GM12872 (cell line): ENCODE data around the gene CFAP100.

Source experiments
- TF ChIP-seq, protein P1 (sequence below): IDR thresholded peaks from 3 replicates; pipeline ENCODE4 v1.5.1; 2011; ENCODE audit warnings: low read depth, mild to moderate bottlenecking, low read length, moderate library complexity; ENCODE audit not compliant: insufficient read depth

CFAP100 gene

DNA sequence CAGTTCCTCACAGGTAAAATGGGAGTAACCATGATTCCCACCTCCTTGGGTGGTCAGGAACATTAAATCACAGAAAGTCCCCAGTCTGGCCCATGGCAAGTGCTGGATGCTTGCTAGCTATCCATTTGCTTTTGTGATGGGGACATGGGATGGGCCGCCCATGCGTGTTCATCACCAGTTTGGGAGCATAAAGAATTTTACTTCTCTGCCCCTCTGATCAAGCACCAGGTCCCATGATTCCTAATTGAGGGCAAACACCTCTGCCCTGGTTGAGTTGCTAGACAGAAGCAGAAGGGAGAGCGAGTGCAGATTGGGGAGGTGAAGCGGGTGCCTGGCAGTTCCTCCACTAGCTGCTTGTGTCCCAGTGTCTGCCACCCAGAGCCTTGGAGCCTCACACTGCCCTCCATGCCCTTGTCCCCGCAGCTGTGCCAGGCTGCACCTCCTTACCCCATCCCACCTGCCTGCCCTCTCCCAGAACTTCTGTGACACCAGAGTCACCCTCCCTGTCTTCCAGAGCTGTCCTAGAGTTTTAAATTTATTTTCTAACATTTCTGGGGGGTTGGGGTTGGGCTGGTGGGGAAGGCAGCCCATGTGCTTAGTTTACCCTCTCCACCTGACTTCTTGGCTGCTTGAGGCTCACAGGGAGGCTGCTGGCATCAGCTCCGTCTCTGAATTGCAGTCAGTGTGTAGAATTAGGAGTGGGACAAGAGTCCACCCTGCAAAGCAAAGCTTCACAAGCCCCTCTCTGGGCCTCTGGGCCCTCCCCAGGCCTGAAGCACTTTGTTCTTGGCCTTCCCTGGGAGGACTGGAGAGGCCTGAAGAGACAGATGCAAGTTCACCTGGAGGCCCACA, 18.4 kb downstream of the CFAP100 start:
- TF ChIP-seq, protein P1, sequence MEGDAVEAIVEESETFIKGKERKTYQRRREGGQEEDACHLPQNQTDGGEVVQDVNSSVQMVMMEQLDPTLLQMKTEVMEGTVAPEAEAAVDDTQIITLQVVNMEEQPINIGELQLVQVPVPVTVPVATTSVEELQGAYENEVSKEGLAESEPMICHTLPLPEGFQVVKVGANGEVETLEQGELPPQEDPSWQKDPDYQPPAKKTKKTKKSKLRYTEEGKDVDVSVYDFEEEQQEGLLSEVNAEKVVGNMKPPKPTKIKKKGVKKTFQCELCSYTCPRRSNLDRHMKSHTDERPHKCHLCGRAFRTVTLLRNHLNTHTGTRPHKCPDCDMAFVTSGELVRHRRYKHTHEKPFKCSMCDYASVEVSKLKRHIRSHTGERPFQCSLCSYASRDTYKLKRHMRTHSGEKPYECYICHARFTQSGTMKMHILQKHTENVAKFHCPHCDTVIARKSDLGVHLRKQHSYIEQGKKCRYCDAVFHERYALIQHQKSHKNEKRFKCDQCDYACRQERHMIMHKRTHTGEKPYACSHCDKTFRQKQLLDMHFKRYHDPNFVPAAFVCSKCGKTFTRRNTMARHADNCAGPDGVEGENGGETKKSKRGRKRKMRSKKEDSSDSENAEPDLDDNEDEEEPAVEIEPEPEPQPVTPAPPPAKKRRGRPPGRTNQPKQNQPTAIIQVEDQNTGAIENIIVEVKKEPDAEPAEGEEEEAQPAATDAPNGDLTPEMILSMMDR, result no peak

DNA sequence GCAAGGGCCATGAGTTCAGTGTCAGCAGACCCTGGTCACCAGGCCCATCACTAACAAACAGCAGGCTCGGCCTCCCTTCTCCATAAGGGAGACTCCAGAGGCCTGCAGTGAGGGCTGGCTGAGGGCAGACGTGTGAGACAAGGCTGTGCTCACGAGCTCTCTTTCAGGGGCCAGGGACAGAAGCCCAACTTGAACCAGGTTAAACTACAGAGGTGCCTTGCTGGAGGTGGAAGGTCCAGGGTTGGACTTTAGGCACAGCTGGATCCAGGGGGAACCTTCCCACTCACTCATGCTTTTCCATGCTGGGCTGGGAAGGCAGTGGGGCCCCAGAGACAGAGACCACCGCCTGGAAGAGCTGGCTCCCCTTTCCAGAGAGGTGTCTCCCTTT, 19.0 kb downstream of the CFAP100 start:
- TF ChIP-seq, protein P1, result no peak

DNA sequence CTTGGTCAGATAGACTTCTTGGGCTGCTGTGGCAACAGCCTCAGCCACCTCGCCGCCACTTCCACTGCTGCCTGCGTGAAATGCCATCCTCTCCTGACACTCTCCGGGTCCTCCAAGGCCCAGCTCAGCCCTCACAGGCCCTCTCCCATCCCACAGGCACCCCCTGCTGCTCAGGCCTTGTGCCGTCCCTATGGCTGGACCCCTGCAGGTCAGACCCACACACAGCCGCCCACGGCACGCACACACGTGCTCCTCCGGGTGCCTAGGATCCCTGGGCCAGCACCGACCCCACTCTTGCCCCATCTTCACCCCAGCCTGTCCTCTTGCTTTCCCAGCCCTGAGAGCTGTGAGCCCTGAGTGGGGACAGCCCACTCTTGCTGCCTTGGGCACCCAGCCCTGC, 19.7 kb downstream of the CFAP100 start:
- TF ChIP-seq, protein P1, result no peak

DNA sequence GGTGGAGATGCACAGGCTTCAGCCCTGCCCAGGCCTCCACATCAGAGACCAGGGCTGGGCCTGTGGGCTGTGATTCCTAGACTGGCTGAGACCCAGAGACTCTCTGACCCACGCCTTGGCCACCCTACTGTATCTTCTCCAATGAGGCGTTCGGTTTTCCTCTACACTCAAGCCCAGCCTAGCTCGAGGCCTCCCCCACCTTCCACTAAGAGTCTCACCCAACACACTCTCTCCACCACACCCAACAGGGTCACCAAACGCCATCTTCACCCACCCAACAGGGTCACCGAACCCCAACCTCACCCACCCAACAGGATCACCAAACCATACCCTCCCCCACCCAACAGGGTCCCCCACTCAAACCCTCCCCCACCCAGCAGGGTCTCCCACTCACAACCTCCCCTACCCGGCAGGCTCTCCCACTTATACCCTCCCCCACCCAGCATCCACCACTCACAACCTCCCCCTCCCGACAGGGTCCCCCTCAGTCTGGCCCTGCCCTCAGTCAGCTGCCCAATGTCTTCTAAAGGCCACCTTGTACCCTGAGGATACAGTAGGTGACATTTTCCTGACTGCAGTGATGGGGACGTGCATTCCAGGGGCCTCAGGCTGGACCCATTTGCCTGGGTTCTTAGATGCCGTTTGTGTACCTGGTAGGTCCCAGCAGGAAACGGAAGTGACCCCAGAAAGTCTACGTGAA, 20.4 kb downstream of the CFAP100 start:
- TF ChIP-seq, protein P1, result no peak

DNA sequence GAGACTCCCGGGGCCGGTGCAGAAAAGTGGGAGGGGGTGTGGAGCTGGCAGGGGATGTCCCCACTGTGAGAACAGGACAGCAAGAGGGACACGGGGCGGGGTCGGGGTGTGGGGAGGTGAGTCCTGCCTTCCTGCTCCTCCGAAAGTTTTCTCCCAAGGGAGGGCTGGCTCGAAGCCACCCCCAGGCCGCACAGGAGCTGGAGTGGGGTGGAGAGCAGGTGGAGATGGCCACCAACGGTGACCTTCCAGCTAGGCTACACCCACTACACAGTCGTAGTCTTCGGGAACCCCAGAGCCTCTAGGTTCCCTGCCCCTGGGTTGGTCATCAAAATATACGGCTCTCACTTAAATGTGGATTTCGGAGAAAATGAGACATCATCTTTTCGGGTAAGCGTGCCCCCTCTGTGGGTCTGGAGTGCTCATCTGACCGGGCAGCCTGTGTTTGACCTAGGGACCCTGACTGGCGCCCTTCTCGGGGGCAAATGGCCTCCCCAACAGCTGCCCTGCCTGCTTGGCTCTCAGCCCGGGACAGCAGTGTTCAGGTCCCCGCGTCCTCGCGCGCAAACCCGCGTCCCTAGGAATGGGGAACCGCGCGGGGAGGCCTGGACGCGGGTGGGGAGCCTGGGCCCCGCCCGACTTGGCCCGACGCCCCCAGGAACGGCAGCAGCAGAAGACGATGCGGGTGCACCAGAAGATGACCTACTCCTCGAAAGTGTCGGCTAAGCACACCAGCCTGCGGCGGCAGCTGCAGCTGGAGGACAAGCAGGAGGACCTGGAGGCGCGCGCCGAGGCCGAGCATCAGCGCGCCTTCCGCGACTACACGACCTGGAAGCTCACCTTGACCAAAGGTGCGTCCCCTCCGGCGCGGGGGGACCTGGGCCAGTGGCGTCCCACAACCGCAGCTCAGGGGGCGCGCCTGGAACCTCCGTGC, 21.2 kb downstream of the CFAP100 start:
- TF ChIP-seq, protein P1, result no peak

DNA sequence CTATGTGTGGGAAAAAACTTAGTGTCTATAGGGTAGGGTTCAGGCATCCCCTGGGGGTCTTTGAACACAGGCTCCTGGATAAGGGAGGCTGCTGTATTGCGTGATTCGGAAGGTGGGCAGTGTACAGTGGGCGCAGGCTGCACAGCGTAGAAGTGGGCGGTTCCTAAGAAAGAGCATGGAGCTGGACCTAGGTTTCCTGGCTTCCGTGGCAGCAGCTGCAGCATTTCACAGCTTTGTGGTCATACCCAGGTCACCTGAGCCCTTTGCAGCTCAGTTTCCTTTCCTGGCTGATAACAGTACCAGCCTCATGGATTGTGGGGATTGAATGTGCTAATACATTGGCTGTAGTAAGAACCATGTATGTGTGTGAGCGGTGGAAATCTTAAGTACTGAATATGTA, 22.2 kb downstream of the CFAP100 start:
- TF ChIP-seq, protein P1, result no peak

DNA sequence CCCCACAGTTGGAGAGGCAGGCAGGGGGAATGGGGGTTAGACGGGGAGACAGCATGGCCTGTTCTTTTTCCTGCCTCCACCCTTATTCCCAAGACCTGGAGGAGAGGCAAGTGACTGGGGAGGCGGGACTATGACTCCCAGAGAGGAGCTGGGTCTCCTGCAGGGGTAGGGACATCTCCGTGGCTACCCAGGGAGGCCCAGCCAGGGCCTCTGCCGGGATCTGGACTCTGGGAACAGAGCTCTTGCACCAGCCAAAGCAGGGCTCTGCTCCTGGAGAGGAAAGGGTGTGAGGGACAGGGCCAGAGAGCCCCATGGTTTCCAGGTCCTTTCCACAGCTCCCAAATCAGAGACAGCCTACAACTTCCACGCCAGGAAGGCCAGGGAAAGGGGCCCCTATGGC, 22.8 kb downstream of the CFAP100 start:
- TF ChIP-seq, protein P1, result no peak
